Neural progenitor cell (in vitro differentiated cells): ENCODE results near the gene ARL4D.

Experiments used
- EZH2 ChIP-seq: fragments of 200-600 bp; sonication (generic); IDR thresholded peaks from 2 replicates; pipeline ENCODE4 v1.6.1; 2017; ENCODE audit warnings: antibody characterized with exemption, mild to moderate bottlenecking, moderate library complexity
- EZH2phosphoT487 ChIP-seq: fragments of 200-600 bp; sonication (generic); IDR thresholded peaks from 2 replicates; pipeline ENCODE4 v1.6.1; 2017; ENCODE audit warnings: antibody characterized with exemption
- TF ChIP-seq, protein P1 (sequence below): fragments of 200-600 bp; sonication (generic); IDR thresholded peaks from 2 replicates; pipeline ENCODE4 v1.5.1; 2017; ENCODE audit warnings: antibody characterized with exemption, mild to moderate bottlenecking

- TF ChIP-seq, protein P1, sequence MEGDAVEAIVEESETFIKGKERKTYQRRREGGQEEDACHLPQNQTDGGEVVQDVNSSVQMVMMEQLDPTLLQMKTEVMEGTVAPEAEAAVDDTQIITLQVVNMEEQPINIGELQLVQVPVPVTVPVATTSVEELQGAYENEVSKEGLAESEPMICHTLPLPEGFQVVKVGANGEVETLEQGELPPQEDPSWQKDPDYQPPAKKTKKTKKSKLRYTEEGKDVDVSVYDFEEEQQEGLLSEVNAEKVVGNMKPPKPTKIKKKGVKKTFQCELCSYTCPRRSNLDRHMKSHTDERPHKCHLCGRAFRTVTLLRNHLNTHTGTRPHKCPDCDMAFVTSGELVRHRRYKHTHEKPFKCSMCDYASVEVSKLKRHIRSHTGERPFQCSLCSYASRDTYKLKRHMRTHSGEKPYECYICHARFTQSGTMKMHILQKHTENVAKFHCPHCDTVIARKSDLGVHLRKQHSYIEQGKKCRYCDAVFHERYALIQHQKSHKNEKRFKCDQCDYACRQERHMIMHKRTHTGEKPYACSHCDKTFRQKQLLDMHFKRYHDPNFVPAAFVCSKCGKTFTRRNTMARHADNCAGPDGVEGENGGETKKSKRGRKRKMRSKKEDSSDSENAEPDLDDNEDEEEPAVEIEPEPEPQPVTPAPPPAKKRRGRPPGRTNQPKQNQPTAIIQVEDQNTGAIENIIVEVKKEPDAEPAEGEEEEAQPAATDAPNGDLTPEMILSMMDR = no peak
- TF ChIP-seq EZH2 = no peak
- TF ChIP-seq EZH2phosphoT487 = no peak
Measured at GRCh38 chr17:43353393-43353792, 45.4 kb upstream of the ARL4D start.
